ENCODE results near the gene SREBF2.
A peak's percentile ranks its signal among the peaks of the same experiment; 100 is the strongest.

Gene SREBF2

DNA sequence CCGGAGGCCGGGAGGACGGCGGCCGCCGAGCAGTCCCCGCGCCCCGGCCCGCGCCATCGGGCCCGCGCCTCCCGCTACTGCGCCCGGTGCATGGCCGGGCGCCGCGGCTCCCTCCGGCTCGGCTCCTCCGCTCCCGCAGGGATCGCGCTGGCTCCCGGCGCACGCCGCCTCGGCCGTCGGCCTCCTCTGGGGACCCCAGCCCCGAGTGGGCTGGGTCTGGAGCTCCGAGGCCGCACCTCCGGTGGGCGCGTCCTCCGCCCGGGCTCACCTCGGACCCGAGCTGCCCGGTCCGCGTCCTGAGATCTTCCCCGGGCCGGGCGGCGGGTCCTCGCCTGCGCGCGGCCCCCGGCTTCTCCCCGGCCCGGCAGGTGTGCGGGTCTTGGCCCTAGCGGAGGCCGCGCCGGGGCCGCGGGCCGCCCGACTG is 81.7 kb downstream of the SREBF2 start:
- Histone ChIP-seq H3K36me3 (ENCODE audit: insufficient read depth, low read length) (no peaks in the 10 kb centered on the region), H2AFZ (ENCODE audit: low read depth, low read length) (no peak overlapping the region), H3K4me3 (ENCODE audit: low read length) (no peak overlapping the region), H3K4me1 (ENCODE audit: insufficient read depth, low read length) (peaks cover 9% of the 10 kb centered on the region), H3K9me3 (ENCODE audit: low read length) (no peaks in the 10 kb centered on the region), H3K27me3 (ENCODE audit: insufficient read depth, low read length) (peaks cover 82% of the 10 kb centered on the region)

DNA sequence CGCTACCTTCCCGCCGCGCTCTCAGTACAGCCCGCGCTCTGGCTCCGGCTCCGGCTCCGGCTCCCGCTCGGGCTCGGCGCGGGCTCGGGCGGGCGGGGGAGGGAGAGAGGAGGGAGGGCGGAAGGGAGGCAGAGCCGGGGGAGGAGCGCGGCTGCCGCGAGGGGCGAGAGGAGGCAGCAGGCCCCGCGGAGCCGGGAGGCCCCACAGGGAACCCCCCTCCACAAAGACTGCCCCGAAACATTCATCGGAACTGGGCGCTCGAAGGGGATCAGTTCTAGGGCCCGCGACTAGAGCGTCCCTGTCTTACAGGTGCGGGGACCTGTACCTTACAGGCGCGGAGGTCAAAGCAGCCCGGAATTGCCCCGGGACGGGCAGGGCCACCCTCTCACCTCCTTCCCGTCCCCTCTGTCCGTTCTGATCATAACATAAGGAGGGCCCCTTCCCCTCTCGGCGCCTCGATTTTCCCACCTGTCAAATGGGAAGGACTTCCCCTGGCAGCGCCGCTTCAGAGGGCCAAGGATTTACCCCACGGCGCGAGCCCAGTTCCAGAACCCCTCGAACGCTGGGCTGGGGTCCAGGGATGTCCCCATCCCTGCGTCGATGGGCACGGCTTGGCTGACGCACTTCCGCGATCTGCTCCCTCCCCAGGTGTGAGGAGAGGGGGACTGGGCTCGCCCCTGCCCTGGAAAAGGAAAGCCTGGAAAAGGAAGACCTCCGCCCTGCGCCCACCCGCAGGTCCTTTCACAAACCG is 82.3 kb downstream of the SREBF2 start, which contains the start of gene SHISA8:
Gene SHISA8 (minus strand): TSS at position 40 of the 751 bp plus-strand sequence. CDS start 407 bp downstream, outside the sequence.
- Histone ChIP-seq H3K9me3 (ENCODE audit: low read length) (no peaks in the 10 kb centered on the region), H2AFZ (ENCODE audit: low read depth, low read length) (no peak within 1 kb of the TSS), H3K36me3 (ENCODE audit: insufficient read depth, low read length) (no peaks in the 10 kb centered on the region), H3K27me3 (ENCODE audit: insufficient read depth, low read length) (peaks cover 79% of the 10 kb centered on the region), H3K4me1 (ENCODE audit: insufficient read depth, low read length) (peaks cover 10% of the 10 kb centered on the region), H3K4me3 (ENCODE audit: low read length) (peak within 1 kb of the TSS; percentile 17)

DNA sequence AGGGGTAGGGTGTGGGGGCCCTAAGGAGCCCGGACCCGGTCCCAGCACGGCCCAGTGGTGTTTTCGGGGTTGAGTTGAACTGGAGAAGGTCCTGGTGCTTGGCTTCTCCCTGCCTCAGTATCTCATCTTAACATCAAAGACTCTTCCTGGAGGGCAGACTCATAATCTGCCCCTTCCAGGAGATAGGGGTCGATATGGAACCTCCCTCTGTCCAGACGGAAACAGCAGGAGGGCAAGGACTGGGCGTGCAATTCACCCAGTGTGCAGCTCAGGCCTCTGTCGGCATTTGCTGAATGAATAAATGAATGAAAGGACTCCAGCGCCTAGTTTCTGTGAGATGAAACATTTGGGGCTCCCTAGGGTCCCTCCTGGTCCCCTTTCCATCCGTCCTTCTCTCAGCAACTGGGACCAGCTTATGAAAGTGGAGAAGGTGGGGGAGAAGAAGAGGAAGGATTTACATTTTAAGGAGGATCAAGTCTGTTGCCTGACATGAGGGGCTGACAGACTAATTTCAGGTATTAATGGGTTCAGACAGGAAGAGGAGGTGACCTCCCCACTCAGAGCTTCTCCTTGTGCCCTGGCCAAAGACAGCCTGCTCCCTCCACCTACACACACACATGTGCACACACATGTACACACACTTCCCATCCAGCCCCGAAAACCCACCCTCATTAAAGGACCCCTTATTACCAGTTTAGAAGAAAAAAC is 83.0 kb downstream of the SREBF2 start:
- Histone ChIP-seq H3K9me3 (ENCODE audit: low read length) (no peaks in the 10 kb centered on the region), H3K4me3 (ENCODE audit: low read length) (no peak overlapping the region), H3K27me3 (ENCODE audit: insufficient read depth, low read length) (peaks cover 71% of the 10 kb centered on the region), H2AFZ (ENCODE audit: low read depth, low read length) (no peak overlapping the region), H3K4me1 (ENCODE audit: insufficient read depth, low read length) (peaks cover 4% of the 10 kb centered on the region), H3K36me3 (ENCODE audit: insufficient read depth, low read length) (no peaks in the 10 kb centered on the region)

- Histone ChIP-seq H2AFZ (ENCODE audit: low read depth, low read length) (no peak overlapping the region), H3K4me1 (ENCODE audit: insufficient read depth, low read length) (peaks cover 4% of the 10 kb centered on the region), H3K9me3 (ENCODE audit: low read length) (no peaks in the 10 kb centered on the region), H3K4me3 (ENCODE audit: low read length) (no peak overlapping the region), H3K36me3 (ENCODE audit: insufficient read depth, low read length) (no peaks in the 10 kb centered on the region), H3K27me3 (ENCODE audit: insufficient read depth, low read length) (peaks cover 63% of the 10 kb centered on the region)
Observed at GRCh38 chr22:41916745-41917358, 83.9 kb downstream of the SREBF2 start.

DNA sequence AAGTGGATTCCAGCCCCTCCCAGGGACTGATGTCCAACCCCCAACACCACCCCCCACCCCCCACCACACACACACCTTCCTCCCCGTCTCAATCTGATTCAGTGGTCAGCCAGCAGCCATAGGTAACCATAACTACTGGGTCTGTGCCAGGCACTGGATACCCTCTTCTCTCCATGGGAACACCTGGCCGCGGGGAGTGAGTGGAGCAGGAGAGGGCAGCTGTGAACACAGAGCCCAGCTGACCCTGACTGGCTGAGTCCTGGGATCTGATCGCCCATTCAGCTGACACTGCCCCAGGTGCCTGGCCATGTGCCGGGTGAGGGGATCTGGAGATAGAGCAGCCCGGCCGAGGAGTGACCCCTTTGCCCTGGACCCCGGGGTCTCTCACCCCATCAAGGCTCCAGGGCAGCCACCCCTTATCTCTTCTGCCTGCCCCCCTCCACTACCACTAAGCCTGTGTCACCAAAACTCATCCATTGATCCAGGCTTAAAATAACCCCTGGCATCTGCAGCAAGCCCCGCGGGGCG is 84.5 kb downstream of the SREBF2 start:
- H3K36me3 ChIP-seq (ENCODE audit: insufficient read depth, low read length): no peaks in the 10 kb centered on the region
- H3K9me3 ChIP-seq (ENCODE audit: low read length): no peaks in the 10 kb centered on the region
- H3K27me3 ChIP-seq (ENCODE audit: insufficient read depth, low read length): peaks cover 57% of the 10 kb centered on the region
- peaks cover 4% of the 10 kb centered on the region for H3K4me1 ChIP-seq (ENCODE audit: insufficient read depth, low read length)
- H3K4me3 ChIP-seq (ENCODE audit: low read length): no peak overlapping the region
- no peak overlapping the region for H2AFZ ChIP-seq (ENCODE audit: low read depth, low read length)

- Histone ChIP-seq H2AFZ (ENCODE audit: low read depth, low read length) (no peak overlapping the region), H3K4me3 (ENCODE audit: low read length) (no peak overlapping the region), H3K9me3 (ENCODE audit: low read length) (no peaks in the 10 kb centered on the region), H3K36me3 (ENCODE audit: insufficient read depth, low read length) (no peaks in the 10 kb centered on the region), H3K27me3 (ENCODE audit: insufficient read depth, low read length) (peaks cover 50% of the 10 kb centered on the region), H3K4me1 (ENCODE audit: insufficient read depth, low read length) (peaks cover 4% of the 10 kb centered on the region)
Observed at GRCh38 chr22:41917903-41918791, 85.2 kb downstream of the SREBF2 start.

DNA sequence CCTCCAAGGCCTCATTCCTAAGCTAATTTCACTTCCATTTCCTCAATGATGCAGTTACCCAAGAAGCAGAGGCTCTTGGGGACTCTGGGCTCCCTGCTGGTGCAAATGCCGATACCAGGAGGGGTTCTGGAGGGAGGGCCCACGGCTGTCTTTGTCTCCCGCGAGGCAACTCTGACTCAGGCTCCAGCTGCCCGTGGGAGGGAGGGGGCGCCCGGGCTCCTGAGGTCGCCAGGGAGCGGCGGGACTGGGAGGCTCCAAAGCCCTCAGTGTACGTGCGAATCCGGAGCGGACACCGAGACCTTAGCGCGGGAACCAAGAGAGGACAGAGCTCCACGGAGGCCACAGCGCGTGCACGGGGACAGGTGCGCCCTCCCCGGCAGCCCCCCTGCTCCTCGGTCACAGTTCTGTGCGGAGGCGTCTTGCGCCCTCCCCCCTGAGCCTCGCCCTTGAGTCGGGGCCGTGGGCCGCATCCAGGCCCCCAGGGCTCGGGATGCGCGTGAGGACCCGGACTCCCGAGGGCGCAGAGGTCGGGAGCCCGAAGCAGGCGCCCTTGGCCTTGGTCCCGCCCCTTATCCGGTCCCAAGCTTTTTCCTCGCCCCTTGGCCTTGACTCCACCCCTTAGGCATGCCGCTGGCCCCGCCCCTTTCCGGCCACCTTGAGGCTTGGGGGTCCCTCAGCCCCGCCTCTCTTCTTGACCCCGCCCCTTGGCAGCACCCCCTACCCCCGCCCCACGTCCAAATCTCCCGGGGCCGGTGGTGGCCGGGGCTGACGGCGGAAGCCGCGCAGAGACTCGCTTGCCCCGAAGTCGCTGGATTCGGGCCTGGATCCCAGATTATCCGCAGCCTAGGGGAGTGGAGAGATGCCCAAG is 86.7 kb downstream of the SREBF2 start:
- Histone ChIP-seq H3K27me3 (ENCODE audit: insufficient read depth, low read length) (peaks cover 37% of the 10 kb centered on the region), H3K4me3 (ENCODE audit: low read length) (no peak overlapping the region), H2AFZ (ENCODE audit: low read depth, low read length) (no peak overlapping the region), H3K4me1 (ENCODE audit: insufficient read depth, low read length) (peaks cover 4% of the 10 kb centered on the region), H3K9me3 (ENCODE audit: low read length) (no peaks in the 10 kb centered on the region), H3K36me3 (ENCODE audit: insufficient read depth, low read length) (no peaks in the 10 kb centered on the region)

DNA sequence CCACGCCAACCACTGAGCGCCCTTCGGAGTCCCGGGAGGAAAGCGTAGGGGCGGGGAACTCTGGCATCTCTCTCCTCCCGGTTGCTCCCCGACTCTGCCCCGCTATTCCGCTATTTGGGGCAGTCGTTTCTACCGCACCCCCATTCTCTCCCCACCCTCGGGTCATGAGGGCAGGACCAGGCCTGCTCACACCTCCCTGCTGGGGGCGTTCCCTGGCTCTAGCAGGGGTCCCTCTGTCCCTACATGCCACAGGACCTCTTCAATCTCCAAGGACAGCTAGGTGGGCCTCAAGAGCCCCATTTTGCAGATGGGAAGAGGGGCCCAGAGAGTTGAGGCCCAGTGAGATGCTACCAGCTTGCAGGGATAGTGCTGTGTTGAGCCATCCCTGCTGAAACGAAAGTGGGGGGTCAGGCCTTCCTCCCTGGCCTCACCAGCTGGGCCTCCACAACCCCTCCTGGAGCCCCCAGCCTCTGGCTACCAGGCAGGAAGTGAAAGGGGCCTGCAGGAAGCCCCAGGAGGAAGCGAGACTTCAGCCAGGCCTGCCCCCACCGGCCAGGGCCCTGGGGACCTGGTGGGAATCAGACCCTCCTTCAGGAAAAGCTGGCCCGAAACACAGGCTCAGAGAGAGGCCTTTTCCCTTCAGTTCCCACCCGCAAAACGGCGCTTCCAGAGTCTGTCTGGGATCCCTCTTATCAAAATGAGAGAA is 87.5 kb downstream of the SREBF2 start:
- H3K9me3 ChIP-seq (ENCODE audit: low read length): no peaks in the 10 kb centered on the region
- H3K4me1 ChIP-seq (ENCODE audit: insufficient read depth, low read length): peaks cover 4% of the 10 kb centered on the region
- H3K4me3 ChIP-seq (ENCODE audit: low read length): no peak overlapping the region
- H2AFZ ChIP-seq (ENCODE audit: low read depth, low read length): no peak overlapping the region
- no peaks in the 10 kb centered on the region for H3K36me3 ChIP-seq (ENCODE audit: insufficient read depth, low read length)
- peaks cover 30% of the 10 kb centered on the region for H3K27me3 ChIP-seq (ENCODE audit: insufficient read depth, low read length)

- H3K36me3 ChIP-seq (ENCODE audit: insufficient read depth, low read length): no peaks in the 10 kb centered on the region
- peaks cover 13% of the 10 kb centered on the region for H3K27me3 ChIP-seq (ENCODE audit: insufficient read depth, low read length)
- no peak overlapping the region for H2AFZ ChIP-seq (ENCODE audit: low read depth, low read length)
- no peak overlapping the region for H3K4me3 ChIP-seq (ENCODE audit: low read length)
- peaks cover 4% of the 10 kb centered on the region for H3K4me1 ChIP-seq (ENCODE audit: insufficient read depth, low read length)
- H3K9me3 ChIP-seq (ENCODE audit: low read length): no peaks in the 10 kb centered on the region
Observed at GRCh38 chr22:41922328-41922727, 89.4 kb downstream of the SREBF2 start.

- Histone ChIP-seq H2AFZ (ENCODE audit: low read depth, low read length) (no peak overlapping the region), H3K4me1 (ENCODE audit: insufficient read depth, low read length) (peaks cover 4% of the 10 kb centered on the region), H3K9me3 (ENCODE audit: low read length) (no peaks in the 10 kb centered on the region), H3K4me3 (ENCODE audit: low read length) (no peak overlapping the region), H3K36me3 (ENCODE audit: insufficient read depth, low read length) (no peaks in the 10 kb centered on the region), H3K27me3 (ENCODE audit: insufficient read depth, low read length) (peaks cover 5% of the 10 kb centered on the region)
Observed at GRCh38 chr22:41922940-41923594, 90.2 kb downstream of the SREBF2 start.
